ENCODE data around the gene DNAH6.

DNAH6 gene

GRCh38 chr2:84687498-84688149, 171.3 kb downstream of the DNAH6 start:
- no peak overlapping the region for H3K27ac ChIP-seq (ENCODE audit: low read depth, low read length)
- DNase-seq: peak; percentile 75
- no peak overlapping the region for H3K4me2 ChIP-seq (ENCODE audit: low read length)
- no peak overlapping the region for H3K4me3 ChIP-seq (ENCODE audit: low read length)
- H3K36me3 ChIP-seq (ENCODE audit: control insufficient read depth, insufficient read depth, low read length): no peaks in the 10 kb centered on the region
- no peaks in the 10 kb centered on the region for H3K4me1 ChIP-seq (ENCODE audit: control insufficient read depth, low read depth, low read length)
- no peaks in the 10 kb centered on the region for H3K79me2 ChIP-seq (ENCODE audit: control insufficient read depth, insufficient read depth, low read length)
- H3K9ac ChIP-seq (ENCODE audit: low read length): no peak overlapping the region
- H3K27me3 ChIP-seq (ENCODE audit: insufficient read depth, low read length, poor library complexity): no peaks in the 10 kb centered on the region
- no peaks in the 10 kb centered on the region for H3K79me1 ChIP-seq (ENCODE audit: low read length)
- no peak overlapping the region for H4K5ac ChIP-seq (ENCODE audit: low read length)
- H2BK15ac ChIP-seq (replicated peaks; ENCODE audit: low read depth): no peak overlapping the region
- no peak overlapping the region for H2AK5ac ChIP-seq (ENCODE audit: low read length)
- H4K8ac ChIP-seq (ENCODE audit: low read depth, low read length): no peak overlapping the region
- H3K18ac ChIP-seq (ENCODE audit: low read length): no peak overlapping the region
- 100% methylated on average over 1 of the region's 10 CpGs for WGBS (ENCODE audit: extremely low coverage, insufficient coverage, low lambda C conversion rate)
- no peak overlapping the region for H3K23ac ChIP-seq (ENCODE audit: low read length)
- H3K4ac ChIP-seq (ENCODE audit: low read depth, low read length): no peak overlapping the region
- H2BK5ac ChIP-seq (ENCODE audit: low read length): no peak overlapping the region
- H3K56ac ChIP-seq (ENCODE audit: low read length): no peak overlapping the region
- H2BK120ac ChIP-seq (ENCODE audit: low read depth, low read length): no peak overlapping the region

- H4K5ac ChIP-seq (ENCODE audit: low read length): no peak overlapping the region
- H3K4ac ChIP-seq (ENCODE audit: low read depth, low read length): no peak overlapping the region
- no peak overlapping the region for H3K4me2 ChIP-seq (ENCODE audit: low read length)
- H3K27ac ChIP-seq (ENCODE audit: low read depth, low read length): no peak overlapping the region
- no peak for DNase-seq
- no peaks in the 10 kb centered on the region for H3K4me1 ChIP-seq (ENCODE audit: control insufficient read depth, low read depth, low read length)
- no peaks in the 10 kb centered on the region for H3K79me2 ChIP-seq (ENCODE audit: control insufficient read depth, insufficient read depth, low read length)
- H2BK15ac ChIP-seq (replicated peaks; ENCODE audit: low read depth): no peak overlapping the region
- H3K56ac ChIP-seq (ENCODE audit: low read length): no peak overlapping the region
- H3K36me3 ChIP-seq (ENCODE audit: control insufficient read depth, insufficient read depth, low read length): no peaks in the 10 kb centered on the region
- no peaks in the 10 kb centered on the region for H3K27me3 ChIP-seq (ENCODE audit: insufficient read depth, low read length, poor library complexity)
- no peak overlapping the region for H3K9ac ChIP-seq (ENCODE audit: low read length)
- H4K8ac ChIP-seq (ENCODE audit: low read depth, low read length): no peak overlapping the region
- H2BK120ac ChIP-seq (ENCODE audit: low read depth, low read length): no peak overlapping the region
- WGBS (ENCODE audit: extremely low coverage, insufficient coverage, low lambda C conversion rate): no CpG with 5 or more reads among the region's 3 CpGs
- no peak overlapping the region for H3K4me3 ChIP-seq (ENCODE audit: low read length)
- no peak overlapping the region for H3K23ac ChIP-seq (ENCODE audit: low read length)
- H2BK5ac ChIP-seq (ENCODE audit: low read length): no peak overlapping the region
- no peaks in the 10 kb centered on the region for H3K79me1 ChIP-seq (ENCODE audit: low read length)
- H2AK5ac ChIP-seq (ENCODE audit: low read length): no peak overlapping the region
- H3K18ac ChIP-seq (ENCODE audit: low read length): no peak overlapping the region
Measured at GRCh38 chr2:84690225-84690624, 173.9 kb downstream of the DNAH6 start.

DNA sequence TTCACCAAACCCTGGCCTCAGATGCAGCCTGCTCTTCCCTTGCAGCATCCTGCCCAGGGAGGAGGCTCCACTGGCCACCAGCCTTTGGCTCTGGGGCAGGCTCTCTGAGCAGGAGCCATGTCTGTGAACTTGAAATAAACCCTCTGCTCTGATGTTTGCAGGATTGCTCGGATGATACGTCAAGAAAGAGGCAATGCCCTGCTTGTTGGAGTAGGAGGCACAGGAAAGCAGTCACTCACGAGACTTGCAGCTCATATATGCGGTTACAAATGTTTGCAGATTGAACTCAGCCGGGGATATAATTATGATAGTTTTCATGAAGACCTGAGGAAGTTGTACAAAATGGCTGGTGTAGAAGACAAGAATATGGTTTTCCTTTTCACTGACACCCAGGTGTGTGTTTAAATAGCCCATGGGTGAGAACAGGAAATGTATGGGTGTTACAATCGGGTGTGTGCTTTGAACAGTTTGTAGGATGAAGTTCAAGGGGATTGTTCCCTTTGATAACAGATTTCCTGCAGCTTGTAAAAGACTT, 177.9 kb downstream of the DNAH6 start:
- no peaks in the 10 kb centered on the region for H3K4me1 ChIP-seq (ENCODE audit: control insufficient read depth, low read depth, low read length)
- DNase-seq: no peak
- no peak overlapping the region for H4K8ac ChIP-seq (ENCODE audit: low read depth, low read length)
- no peak overlapping the region for H3K18ac ChIP-seq (ENCODE audit: low read length)
- H3K4me3 ChIP-seq (ENCODE audit: low read length): no peak overlapping the region
- H2BK120ac ChIP-seq (ENCODE audit: low read depth, low read length): no peak overlapping the region
- H3K27ac ChIP-seq (ENCODE audit: low read depth, low read length): no peak overlapping the region
- no peak overlapping the region for H2BK15ac ChIP-seq (replicated peaks; ENCODE audit: low read depth)
- H3K4ac ChIP-seq (ENCODE audit: low read depth, low read length): no peak overlapping the region
- no peaks in the 10 kb centered on the region for H3K79me1 ChIP-seq (ENCODE audit: low read length)
- no peak overlapping the region for H3K23ac ChIP-seq (ENCODE audit: low read length)
- H3K56ac ChIP-seq (ENCODE audit: low read length): no peak overlapping the region
- no peak overlapping the region for H2AK5ac ChIP-seq (ENCODE audit: low read length)
- no CpG with 5 or more reads among the region's 6 CpGs for WGBS (ENCODE audit: extremely low coverage, insufficient coverage, low lambda C conversion rate)
- H3K9ac ChIP-seq (ENCODE audit: low read length): no peak overlapping the region
- H3K36me3 ChIP-seq (ENCODE audit: control insufficient read depth, insufficient read depth, low read length): no peaks in the 10 kb centered on the region
- no peak overlapping the region for H2BK5ac ChIP-seq (ENCODE audit: low read length)
- no peaks in the 10 kb centered on the region for H3K27me3 ChIP-seq (ENCODE audit: insufficient read depth, low read length, poor library complexity)
- H3K4me2 ChIP-seq (ENCODE audit: low read length): no peak overlapping the region
- H4K5ac ChIP-seq (ENCODE audit: low read length): no peak overlapping the region
- no peaks in the 10 kb centered on the region for H3K79me2 ChIP-seq (ENCODE audit: control insufficient read depth, insufficient read depth, low read length)

DNA sequence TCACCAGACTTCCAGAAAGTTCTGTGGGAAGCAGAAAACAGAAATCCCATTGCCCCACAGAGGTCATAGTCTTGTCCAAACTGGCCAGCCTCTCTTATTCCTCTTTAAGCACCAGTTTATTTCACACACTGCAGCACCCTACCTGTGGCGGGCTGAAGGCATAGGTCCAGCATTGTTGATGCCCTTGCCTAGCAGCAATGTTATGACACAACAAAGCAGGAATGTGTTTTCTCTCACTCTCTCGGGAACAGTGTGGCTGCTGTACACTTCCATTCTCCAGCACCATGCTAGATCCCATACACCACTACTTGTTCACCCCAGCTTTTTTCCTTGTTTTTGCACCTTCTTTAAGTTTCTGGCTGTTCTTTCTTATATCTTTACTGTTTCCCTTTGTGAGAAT, 181.6 kb downstream of the DNAH6 start:
- Histone ChIP-seq H3K4me3 (ENCODE audit: low read length) (no peak overlapping the region), H2AK5ac (ENCODE audit: low read length) (no peak overlapping the region), H3K27me3 (ENCODE audit: insufficient read depth, low read length, poor library complexity) (no peaks in the 10 kb centered on the region), H2BK15ac (replicated peaks; ENCODE audit: low read depth) (no peak overlapping the region), H3K56ac (ENCODE audit: low read length) (no peak overlapping the region), H3K79me1 (ENCODE audit: low read length) (no peaks in the 10 kb centered on the region), H3K4ac (ENCODE audit: low read depth, low read length) (no peak overlapping the region), H3K36me3 (ENCODE audit: control insufficient read depth, insufficient read depth, low read length) (no peaks in the 10 kb centered on the region), H2BK5ac (ENCODE audit: low read length) (no peak overlapping the region), H3K79me2 (ENCODE audit: control insufficient read depth, insufficient read depth, low read length) (no peaks in the 10 kb centered on the region), H3K4me1 (ENCODE audit: control insufficient read depth, low read depth, low read length) (no peaks in the 10 kb centered on the region), H4K8ac (ENCODE audit: low read depth, low read length) (no peak overlapping the region), H4K5ac (ENCODE audit: low read length) (no peak overlapping the region), H3K4me2 (ENCODE audit: low read length) (no peak overlapping the region), H3K23ac (ENCODE audit: low read length) (no peak overlapping the region), H3K27ac (ENCODE audit: low read depth, low read length) (no peak overlapping the region), H2BK120ac (ENCODE audit: low read depth, low read length) (no peak overlapping the region), H3K9ac (ENCODE audit: low read length) (no peak overlapping the region), H3K18ac (ENCODE audit: low read length) (no peak overlapping the region)
- peak; percentile 73 for DNase-seq
- WGBS (ENCODE audit: extremely low coverage, insufficient coverage, low lambda C conversion rate): no CpG with 5 or more reads among the region's 2 CpGs

DNA sequence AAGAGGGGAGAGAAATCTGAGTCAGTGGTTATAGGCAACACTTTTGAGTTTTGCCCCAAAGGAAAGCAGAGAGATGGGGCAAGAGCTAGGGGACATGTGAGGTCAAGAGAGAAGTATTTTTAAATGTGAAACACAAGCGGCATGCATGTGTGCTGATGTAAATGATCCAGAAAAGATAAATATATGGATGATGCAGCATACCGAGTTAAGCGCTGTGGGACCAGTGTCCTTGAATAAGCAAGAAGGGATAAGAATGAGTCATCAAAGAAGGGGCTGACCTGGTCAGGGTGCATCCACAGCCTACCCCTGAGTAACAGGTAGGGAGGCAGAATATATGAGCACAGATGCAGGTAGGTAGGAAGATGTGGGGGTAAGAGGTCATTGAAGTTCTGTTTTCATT, 183.7 kb downstream of the DNAH6 start:
- H3K18ac ChIP-seq (ENCODE audit: low read length): no peak overlapping the region
- no peak overlapping the region for H3K4me3 ChIP-seq (ENCODE audit: low read length)
- H3K56ac ChIP-seq (ENCODE audit: low read length): no peak overlapping the region
- no peaks in the 10 kb centered on the region for H3K36me3 ChIP-seq (ENCODE audit: control insufficient read depth, insufficient read depth, low read length)
- WGBS (ENCODE audit: extremely low coverage, insufficient coverage, low lambda C conversion rate): no CpG with 5 or more reads among the region's 3 CpGs
- no peak overlapping the region for H4K8ac ChIP-seq (ENCODE audit: low read depth, low read length)
- H2AK5ac ChIP-seq (ENCODE audit: low read length): no peak overlapping the region
- H3K79me2 ChIP-seq (ENCODE audit: control insufficient read depth, insufficient read depth, low read length): no peaks in the 10 kb centered on the region
- no peak overlapping the region for H2BK120ac ChIP-seq (ENCODE audit: low read depth, low read length)
- no peak overlapping the region for H3K23ac ChIP-seq (ENCODE audit: low read length)
- H3K79me1 ChIP-seq (ENCODE audit: low read length): no peaks in the 10 kb centered on the region
- no peak overlapping the region for H4K5ac ChIP-seq (ENCODE audit: low read length)
- H3K4me1 ChIP-seq (ENCODE audit: control insufficient read depth, low read depth, low read length): no peaks in the 10 kb centered on the region
- DNase-seq: no peak
- no peak overlapping the region for H3K4ac ChIP-seq (ENCODE audit: low read depth, low read length)
- no peak overlapping the region for H3K9ac ChIP-seq (ENCODE audit: low read length)
- no peak overlapping the region for H2BK15ac ChIP-seq (replicated peaks; ENCODE audit: low read depth)
- no peak overlapping the region for H3K27ac ChIP-seq (ENCODE audit: low read depth, low read length)
- no peak overlapping the region for H2BK5ac ChIP-seq (ENCODE audit: low read length)
- H3K4me2 ChIP-seq (ENCODE audit: low read length): no peak overlapping the region
- H3K27me3 ChIP-seq (ENCODE audit: insufficient read depth, low read length, poor library complexity): no peaks in the 10 kb centered on the region

GRCh38 chr2:84701880-84702279, 185.6 kb downstream of the DNAH6 start:
- no CpG with 5 or more reads among the region's 1 CpG for WGBS (ENCODE audit: extremely low coverage, insufficient coverage, low lambda C conversion rate)
- no peak overlapping the region for H4K5ac ChIP-seq (ENCODE audit: low read length)

More at GRCh38 chr2:84701880-84702279, 185.6 kb downstream of the DNAH6 start:
- Histone ChIP-seq H3K27me3 (ENCODE audit: insufficient read depth, low read length, poor library complexity) (no peaks in the 10 kb centered on the region), H3K4me3 (ENCODE audit: low read length) (no peak overlapping the region), H3K79me2 (ENCODE audit: control insufficient read depth, insufficient read depth, low read length) (no peaks in the 10 kb centered on the region), H3K18ac (ENCODE audit: low read length) (no peak overlapping the region), H2BK120ac (ENCODE audit: low read depth, low read length) (no peak overlapping the region), H3K9ac (ENCODE audit: low read length) (no peak overlapping the region), H2AK5ac (ENCODE audit: low read length) (no peak overlapping the region), H3K36me3 (ENCODE audit: control insufficient read depth, insufficient read depth, low read length) (no peaks in the 10 kb centered on the region), H3K23ac (ENCODE audit: low read length) (no peak overlapping the region), H3K4me2 (ENCODE audit: low read length) (no peak overlapping the region), H3K4ac (ENCODE audit: low read depth, low read length) (no peak overlapping the region), H3K27ac (ENCODE audit: low read depth, low read length) (no peak overlapping the region), H3K79me1 (ENCODE audit: low read length) (no peaks in the 10 kb centered on the region), H2BK5ac (ENCODE audit: low read length) (no peak overlapping the region), H2BK15ac (replicated peaks; ENCODE audit: low read depth) (no peak overlapping the region), H4K8ac (ENCODE audit: low read depth, low read length) (no peak overlapping the region), H3K56ac (ENCODE audit: low read length) (no peak overlapping the region), H3K4me1 (ENCODE audit: control insufficient read depth, low read depth, low read length) (no peaks in the 10 kb centered on the region)
- DNase-seq: no peak
